ENCODE results near the gene PTPN2. TPM values are rescaled to one million over a fixed set of nuclear protein-coding genes. Genes with fewer than 3 reads are reported as not detected.

PTPN2 gene
- polyA plus RNA-seq (2013, experiment 1 of 2) = 21.6 TPM
- polyA plus RNA-seq (2013, experiment 2 of 2) = 25.2 TPM

- H3K36me3 ChIP-seq (ENCODE audit: control insufficient read depth, insufficient read depth, low read length) = no peaks in the 10 kb centered on the region
- no peaks in the 10 kb centered on the region for H3K9me3 ChIP-seq (ENCODE audit: control insufficient read depth, low read length)
- peaks cover 7% of the 10 kb centered on the region for H3K4me1 ChIP-seq (ENCODE audit: control insufficient read depth, insufficient read depth, low read length, poor library complexity, severe bottlenecking)
- peak within 1 kb of the TSS; percentile 98 for H3K27ac ChIP-seq (ENCODE audit: low read depth, low read length, severe bottlenecking)
- H3K4me3 ChIP-seq (ENCODE audit: extremely low read depth, insufficient read depth, low read length, poor library complexity, severe bottlenecking) = peak within 1 kb of the TSS; percentile 78
- 0% methylated on average over 56 to 72 of the region's 97 CpGs for WGBS, 2 experiments (ENCODE audit: insufficient coverage in 2 of 2)
Measured at GRCh38 chr18:12883684-12884405, at the start of gene PTPN2. TSS of gene PTPN2 (minus strand) at chr18:12884237. CDS start at chr18:12884141, 96 bp downstream.

DNA sequence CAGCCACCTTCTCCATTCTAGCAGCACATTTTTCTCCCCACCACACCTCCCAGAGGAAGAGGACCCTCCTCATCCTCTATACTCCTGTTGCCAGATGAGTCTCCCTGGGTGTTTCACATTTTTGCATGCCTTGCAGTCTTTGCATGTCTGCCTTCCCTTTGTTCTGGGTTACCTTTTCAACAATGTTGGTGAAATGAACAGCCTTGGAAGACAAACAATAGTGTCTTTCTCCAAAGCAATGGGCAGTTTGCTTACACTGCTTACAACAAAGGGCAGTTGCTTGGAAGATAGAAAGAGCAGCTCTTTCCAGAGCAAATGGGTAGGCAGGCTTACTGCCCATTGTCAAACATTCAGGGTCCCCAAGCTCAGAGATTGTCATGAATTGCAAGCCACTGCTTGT, 49.3 kb upstream of the PTPN2 start:
- H3K4me1 ChIP-seq (ENCODE audit: control insufficient read depth, insufficient read depth, low read length, poor library complexity, severe bottlenecking) = no peaks in the 10 kb centered on the region
- H3K36me3 ChIP-seq (ENCODE audit: control insufficient read depth, insufficient read depth, low read length) = no peaks in the 10 kb centered on the region
- H3K4me3 ChIP-seq (ENCODE audit: extremely low read depth, insufficient read depth, low read length, poor library complexity, severe bottlenecking) = no peak overlapping the region
- no peak overlapping the region for H3K27ac ChIP-seq (ENCODE audit: low read depth, low read length, severe bottlenecking)
- H3K9me3 ChIP-seq (ENCODE audit: control insufficient read depth, low read length) = no peaks in the 10 kb centered on the region

DNA sequence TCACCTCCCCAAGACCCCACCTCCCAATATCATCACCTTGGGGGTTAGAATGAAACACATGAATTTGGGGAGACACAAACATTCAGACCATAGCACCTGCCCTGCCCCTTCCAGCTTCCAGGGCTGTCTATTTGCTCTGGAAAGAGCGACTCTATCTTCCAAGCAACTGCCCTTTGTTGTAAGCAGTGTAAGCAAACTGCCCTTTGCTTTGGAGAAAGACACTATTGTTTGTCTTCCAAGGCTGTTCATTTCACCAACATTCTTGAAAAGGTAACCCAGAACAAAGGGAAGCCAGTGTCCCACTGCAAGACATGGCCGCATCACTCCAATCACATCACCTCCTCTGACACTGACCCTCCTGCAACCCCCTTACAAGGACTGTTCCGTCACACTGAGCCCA, 46.9 kb upstream of the PTPN2 start:
- no peak overlapping the region for H3K4me3 ChIP-seq (ENCODE audit: extremely low read depth, insufficient read depth, low read length, poor library complexity, severe bottlenecking)
- WGBS, 2 experiments (ENCODE audit: insufficient coverage in 2 of 2) = 78 to 88% methylated on average over 2 to 3 of the region's 3 CpGs
- H3K9me3 ChIP-seq (ENCODE audit: control insufficient read depth, low read length) = no peaks in the 10 kb centered on the region
- no peaks in the 10 kb centered on the region for H3K4me1 ChIP-seq (ENCODE audit: control insufficient read depth, insufficient read depth, low read length, poor library complexity, severe bottlenecking)
- H3K36me3 ChIP-seq (ENCODE audit: control insufficient read depth, insufficient read depth, low read length) = no peaks in the 10 kb centered on the region
- H3K27ac ChIP-seq (ENCODE audit: low read depth, low read length, severe bottlenecking) = no peak overlapping the region

- Histone ChIP-seq H3K36me3 (ENCODE audit: control insufficient read depth, insufficient read depth, low read length) (no peaks in the 10 kb centered on the region), H3K4me3 (ENCODE audit: extremely low read depth, insufficient read depth, low read length, poor library complexity, severe bottlenecking) (no peak overlapping the region), H3K27ac (ENCODE audit: low read depth, low read length, severe bottlenecking) (no peak overlapping the region), H3K4me1 (ENCODE audit: control insufficient read depth, insufficient read depth, low read length, poor library complexity, severe bottlenecking) (no peaks in the 10 kb centered on the region), H3K9me3 (ENCODE audit: control insufficient read depth, low read length) (no peaks in the 10 kb centered on the region)
- 96% methylated on average over 2 of the region's 3 CpGs; no CpG with 5 or more reads in 1 of the 2 experiments for WGBS, 2 experiments (ENCODE audit: insufficient coverage in 2 of 2)
Measured at GRCh38 chr18:12930376-12930775, 46.3 kb upstream of the PTPN2 start.

- Histone ChIP-seq H3K27ac (ENCODE audit: low read depth, low read length, severe bottlenecking) (no peak overlapping the region), H3K36me3 (ENCODE audit: control insufficient read depth, insufficient read depth, low read length) (no peaks in the 10 kb centered on the region), H3K4me3 (ENCODE audit: extremely low read depth, insufficient read depth, low read length, poor library complexity, severe bottlenecking) (no peak overlapping the region), H3K9me3 (ENCODE audit: control insufficient read depth, low read length) (no peaks in the 10 kb centered on the region), H3K4me1 (ENCODE audit: control insufficient read depth, insufficient read depth, low read length, poor library complexity, severe bottlenecking) (no peaks in the 10 kb centered on the region)
- WGBS, 2 experiments (ENCODE audit: insufficient coverage in 2 of 2) = 90 to 100% methylated on average over 2 to 3 of the region's 5 CpGs
Measured at GRCh38 chr18:12929477-12930083, 45.5 kb upstream of the PTPN2 start.

DNA sequence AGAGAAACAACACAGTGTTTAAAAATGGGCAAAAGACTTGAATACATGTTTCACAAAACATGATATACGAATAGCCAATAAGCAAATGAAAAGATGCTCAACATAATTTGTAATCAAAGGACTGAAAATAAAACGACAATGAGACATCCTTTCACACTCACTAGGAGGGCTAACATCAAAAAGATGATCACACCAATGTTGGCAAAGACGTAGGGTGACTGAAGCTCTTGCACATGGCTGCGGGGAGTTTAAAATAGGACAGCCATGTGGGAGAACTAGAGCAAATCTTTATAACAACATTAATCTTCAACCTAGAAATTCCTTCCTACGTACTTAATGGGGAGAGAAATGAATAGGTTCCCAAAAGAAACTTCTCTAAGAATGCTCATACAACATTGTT, 44.6 kb upstream of the PTPN2 start:
- no peak overlapping the region for H3K4me3 ChIP-seq (ENCODE audit: extremely low read depth, insufficient read depth, low read length, poor library complexity, severe bottlenecking)

GRCh38 chr18:12928206-12928605, 44.2 kb upstream of the PTPN2 start:
- no peaks in the 10 kb centered on the region for H3K9me3 ChIP-seq (ENCODE audit: control insufficient read depth, low read length)
- H3K27ac ChIP-seq (ENCODE audit: low read depth, low read length, severe bottlenecking) = no peak overlapping the region
- H3K4me1 ChIP-seq (ENCODE audit: control insufficient read depth, insufficient read depth, low read length, poor library complexity, severe bottlenecking) = no peaks in the 10 kb centered on the region
- H3K36me3 ChIP-seq (ENCODE audit: control insufficient read depth, insufficient read depth, low read length) = no peaks in the 10 kb centered on the region
- WGBS, 2 experiments (ENCODE audit: insufficient coverage in 2 of 2) = 95 to 96% methylated on average over 2 of the region's 4 CpGs
- H3K4me3 ChIP-seq (ENCODE audit: extremely low read depth, insufficient read depth, low read length, poor library complexity, severe bottlenecking) = no peak overlapping the region

More for the DNA sequence above, 44.6 kb upstream of the PTPN2 start:
- Histone ChIP-seq H3K27ac (ENCODE audit: low read depth, low read length, severe bottlenecking) (no peak overlapping the region), H3K9me3 (ENCODE audit: control insufficient read depth, low read length) (no peaks in the 10 kb centered on the region), H3K36me3 (ENCODE audit: control insufficient read depth, insufficient read depth, low read length) (no peaks in the 10 kb centered on the region), H3K4me1 (ENCODE audit: control insufficient read depth, insufficient read depth, low read length, poor library complexity, severe bottlenecking) (no peaks in the 10 kb centered on the region)
- 83% methylated on average over 1 of the region's 5 CpGs; no CpG with 5 or more reads in 1 of the 2 experiments for WGBS, 2 experiments (ENCODE audit: insufficient coverage in 2 of 2)

DNA sequence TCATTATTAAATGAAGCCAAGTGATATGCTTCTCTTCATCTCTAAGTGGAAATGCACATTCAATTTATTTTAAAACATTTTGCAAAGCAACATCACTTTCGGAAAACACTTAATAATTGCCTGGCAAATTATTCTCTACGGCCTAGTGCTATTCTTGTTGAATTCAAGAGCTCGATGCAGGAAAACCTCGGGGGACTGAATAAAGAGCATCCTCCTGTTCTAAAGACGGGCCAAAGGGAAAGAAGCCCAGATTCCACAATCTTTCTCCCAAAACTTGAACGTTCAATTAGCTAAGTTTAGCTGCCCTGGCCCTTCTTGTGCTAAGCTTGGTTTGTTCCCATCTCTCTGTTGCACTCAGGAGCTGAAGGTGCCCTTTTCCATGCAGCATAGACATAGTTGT, 40.6 kb upstream of the PTPN2 start:
- 83 to 84% methylated on average over 6 of the region's 6 CpGs for WGBS, 2 experiments (ENCODE audit: insufficient coverage in 2 of 2)
- no peak overlapping the region for H3K4me3 ChIP-seq (ENCODE audit: extremely low read depth, insufficient read depth, low read length, poor library complexity, severe bottlenecking)

GRCh38 chr18:12922266-12922665, 38.2 kb upstream of the PTPN2 start:
- no CpG with 5 or more reads among the region's 1 CpG for WGBS, 2 experiments (ENCODE audit: insufficient coverage in 2 of 2)
- Histone ChIP-seq H3K27ac (ENCODE audit: low read depth, low read length, severe bottlenecking) (no peak overlapping the region), H3K4me1 (ENCODE audit: control insufficient read depth, insufficient read depth, low read length, poor library complexity, severe bottlenecking) (no peaks in the 10 kb centered on the region), H3K9me3 (ENCODE audit: control insufficient read depth, low read length) (no peaks in the 10 kb centered on the region), H3K4me3 (ENCODE audit: extremely low read depth, insufficient read depth, low read length, poor library complexity, severe bottlenecking) (no peak overlapping the region), H3K36me3 (ENCODE audit: control insufficient read depth, insufficient read depth, low read length) (no peaks in the 10 kb centered on the region)

More for the DNA sequence above, 40.6 kb upstream of the PTPN2 start:
- H3K36me3 ChIP-seq (ENCODE audit: control insufficient read depth, insufficient read depth, low read length) = no peaks in the 10 kb centered on the region
- H3K4me1 ChIP-seq (ENCODE audit: control insufficient read depth, insufficient read depth, low read length, poor library complexity, severe bottlenecking) = no peaks in the 10 kb centered on the region
- H3K27ac ChIP-seq (ENCODE audit: low read depth, low read length, severe bottlenecking) = no peak overlapping the region
- H3K9me3 ChIP-seq (ENCODE audit: control insufficient read depth, low read length) = no peaks in the 10 kb centered on the region

DNA sequence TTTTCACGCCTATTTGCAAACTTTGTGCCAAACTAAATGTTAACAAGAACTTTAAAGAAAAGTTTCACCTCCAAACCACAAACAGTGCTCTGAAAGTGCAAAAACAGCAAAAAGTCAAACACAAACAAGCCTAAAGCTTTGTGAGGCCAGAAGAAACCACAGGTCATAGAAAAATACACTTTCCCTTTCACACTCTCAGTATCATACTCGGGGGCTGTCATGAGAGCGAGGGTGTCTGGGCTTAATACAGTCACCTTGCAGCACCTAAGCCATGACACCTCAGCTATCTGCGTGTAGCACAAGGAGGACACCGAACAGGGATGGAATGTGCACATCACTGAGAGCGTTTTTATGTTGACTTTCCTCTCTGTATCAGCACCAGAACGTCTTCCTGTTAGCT, 37.1 kb upstream of the PTPN2 start:
- H3K27ac ChIP-seq (ENCODE audit: low read depth, low read length, severe bottlenecking) = no peak overlapping the region
- H3K4me3 ChIP-seq (ENCODE audit: extremely low read depth, insufficient read depth, low read length, poor library complexity, severe bottlenecking) = no peak overlapping the region
- no peaks in the 10 kb centered on the region for H3K4me1 ChIP-seq (ENCODE audit: control insufficient read depth, insufficient read depth, low read length, poor library complexity, severe bottlenecking)
- no peaks in the 10 kb centered on the region for H3K36me3 ChIP-seq (ENCODE audit: control insufficient read depth, insufficient read depth, low read length)
- no peaks in the 10 kb centered on the region for H3K9me3 ChIP-seq (ENCODE audit: control insufficient read depth, low read length)
- WGBS, 2 experiments (ENCODE audit: insufficient coverage in 2 of 2) = 92% methylated on average over 6 of the region's 7 CpGs
